H1 (cell line): Measurements from ENCODE around the gene TOMM22. TPM values are rescaled to one million over a fixed set of nuclear protein-coding genes. Genes with fewer than 3 reads are reported as not detected.

Experiments
- CTCF ChIA-PET: fragments of 300-600 bp; sonication (Branson Sonifier 250); formaldehyde crosslinking; loops from one replicate; lab custom pipeline; 2021; ENCODE audit not compliant: partially characterized antibody; lab: Charles Lee
- POLR2A ChIA-PET: fragments of 300-600 bp; sonication (Branson Sonifier 250); formaldehyde crosslinking; loops from one replicate; lab custom pipeline; 2021; ENCODE audit warnings: inconsistent platforms; ENCODE audit not compliant: partially characterized antibody; lab: Charles Lee
- DNase-seq, 2 experiments: peaks; one replicate each; pipeline versions ENCODE4 v3.0.0 to v3.0.0-alpha.2; 2010 to 2022; ENCODE audit warnings: low spot score in 2 of 2, low read depth in 1 of 2, mixed read lengths in 1 of 2
- FAIRE-seq: peaks from 2 replicates; lab custom pipeline; 2011; peaks lifted over from hg19 to GRCh38; lab: Jason Lieb, UNC
- H2AFZ ChIP-seq: 2 replicates; pipeline ENCODE4 v1.8.1; 2012; ENCODE audit warnings: low read length, inconsistent platforms
- H2AK5ac ChIP-seq: 2 replicates; pipeline ENCODE4 v1.6.1; 2013; ENCODE audit warnings: low read depth, low read length
- H2BK120ac ChIP-seq: replicated peaks from 2 replicates; pipeline ENCODE3; 2013; ENCODE audit warnings: low read depth, low read length, inconsistent platforms
- H2BK12ac ChIP-seq: 2 replicates; pipeline ENCODE4 v1.6.1; 2013; ENCODE audit warnings: low read depth, low read length
- H2BK15ac ChIP-seq: 2 replicates; pipeline ENCODE4 v1.6.1; 2013; ENCODE audit warnings: low read length
- H2BK20ac ChIP-seq: 2 replicates; pipeline ENCODE4 v1.6.1; 2013; ENCODE audit warnings: low read length
- H2BK5ac ChIP-seq: 2 replicates; pipeline ENCODE4 v1.6.1; 2013; ENCODE audit warnings: low read depth, low read length
- H3K14ac ChIP-seq: 2 replicates; pipeline ENCODE4 v1.6.1; 2013; ENCODE audit warnings: inconsistent platforms; ENCODE audit not compliant: insufficient read length
- H3K18ac ChIP-seq: 2 replicates; pipeline ENCODE4 v1.6.1; 2013; ENCODE audit warnings: low read length; ENCODE audit errors: extremely low read depth
- H3K23ac ChIP-seq: 2 replicates; pipeline ENCODE4 v1.6.1; 2013; ENCODE audit warnings: inconsistent platforms; ENCODE audit not compliant: insufficient read length
- H3K23me2 ChIP-seq: 2 replicates; pipeline ENCODE4 v1.6.1; 2013; ENCODE audit warnings: low read depth, low read length
- H3K27ac ChIP-seq: 2 replicates; pipeline ENCODE4 v1.6.1; 2011; ENCODE audit warnings: low read depth, low read length, inconsistent platforms
- H3K27me3 ChIP-seq, 4 experiments: replicated peaks in 1 of 4; 1 replicate in 1 of 4; 2 replicates in 3 of 4; pipeline versions ENCODE4 v1.6.1 to v1.8.1; 2011 to 2013; ENCODE audit warnings: low read length in 3 of 4, mild to moderate bottlenecking in 3 of 4, inconsistent platforms in 2 of 4, mixed read lengths in 2 of 4, moderate library complexity in 1 of 4; ENCODE audit not compliant: control insufficient read depth in 3 of 4, insufficient read depth in 3 of 4; ENCODE audit errors: extremely low read depth in 1 of 4
- H3K36me3 ChIP-seq, 4 experiments: 2 replicates each; pipeline versions ENCODE4 v1.6.1 to v1.8.1; 2011 to 2013; ENCODE audit warnings: mild to moderate bottlenecking in 4 of 4, low read length in 3 of 4, moderate library complexity in 2 of 4, control low read depth in 1 of 4, inconsistent platforms in 1 of 4; ENCODE audit not compliant: insufficient read depth in 4 of 4, control insufficient read depth in 2 of 4
- H3K4ac ChIP-seq: replicated peaks from 2 replicates; pipeline ENCODE3; 2013; ENCODE audit warnings: low read length, low read depth, mixed read lengths, inconsistent platforms; ENCODE audit not compliant: insufficient read length
- H3K4me1 ChIP-seq, 4 experiments: replicated peaks in 1 of 4; 1 replicate in 1 of 4; 2 replicates in 3 of 4; pipeline versions ENCODE4 v1.6.1 to v1.8.1; 2011 to 2013; ENCODE audit warnings: low read length in 3 of 4, inconsistent platforms in 2 of 4, mixed read lengths in 1 of 4; ENCODE audit not compliant: insufficient read depth in 4 of 4, control insufficient read depth in 3 of 4
- H3K4me2 ChIP-seq, 2 experiments: 2 replicates each; pipeline versions ENCODE4 v1.6.1 to v1.8.1; 2011 to 2013; ENCODE audit warnings: low read depth in 2 of 2, low read length in 2 of 2, control low read depth in 1 of 2, inconsistent platforms in 1 of 2, mild to moderate bottlenecking in 1 of 2; ENCODE audit not compliant: insufficient read depth in 1 of 2
- H3K4me3 ChIP-seq, 4 experiments: fragments of 200-600, 300-600 bp in 1 of 4; sonication (generic), shearing (Covaris generic), sonication (Bioruptor Twin) in 1 of 4; 2 replicates each; pipeline versions ENCODE4 v1.5.1 to v1.8.1; 2011 to 2016; ENCODE audit warnings: low read length in 4 of 4, low read depth in 3 of 4, control low read depth in 2 of 4, inconsistent platforms in 2 of 4, mild to moderate bottlenecking in 2 of 4, mixed read lengths in 1 of 4, moderate library complexity in 1 of 4; ENCODE audit not compliant: insufficient read depth in 2 of 4; ENCODE audit errors: extremely low read depth in 1 of 4
- H3K56ac ChIP-seq: replicated peaks from 2 replicates; pipeline ENCODE3; 2013; ENCODE audit warnings: low read depth, mild to moderate bottlenecking, mixed read lengths, low read length, inconsistent platforms; ENCODE audit not compliant: insufficient read length
- H3K79me1 ChIP-seq: 2 replicates; pipeline ENCODE4 v1.6.1; 2013; ENCODE audit warnings: low read depth, low read length, control low read depth
- H3K79me2 ChIP-seq, 2 experiments: 2 replicates each; pipeline versions ENCODE4 v1.6.1 to v1.8.1; 2012 to 2013; ENCODE audit warnings: low read length in 2 of 2, mild to moderate bottlenecking in 2 of 2, inconsistent platforms in 1 of 2; ENCODE audit not compliant: insufficient read depth in 2 of 2, control insufficient read depth in 1 of 2
- H3K9ac ChIP-seq, 4 experiments: replicated peaks in 1 of 4; 1 replicate in 1 of 4; 2 replicates in 3 of 4; pipeline versions ENCODE4 v1.6.1 to v1.8.1; 2011 to 2013; ENCODE audit warnings: low read depth in 3 of 4, low read length in 3 of 4, control low read depth in 2 of 4, mild to moderate bottlenecking in 2 of 4, moderate library complexity in 2 of 4, inconsistent platforms in 1 of 4; ENCODE audit errors: extremely low read depth in 1 of 4
- H3K9me3 ChIP-seq, 2 experiments: 2 replicates each; pipeline versions ENCODE4 v1.6.1 to v1.8.1; 2012 to 2013; ENCODE audit warnings: mild to moderate bottlenecking in 2 of 2, moderate library complexity in 2 of 2, control low read depth in 1 of 2, inconsistent platforms in 1 of 2, low read depth in 1 of 2, low read length in 1 of 2, mixed read lengths in 1 of 2; ENCODE audit not compliant: insufficient read depth in 2 of 2
- H4K20me1 ChIP-seq, 2 experiments: replicated peaks in 1 of 2; 2 replicates each; pipeline versions ENCODE3 to v1.8.1; 2011 to 2013; ENCODE audit warnings: inconsistent platforms in 2 of 2, low read length in 2 of 2, mild to moderate bottlenecking in 1 of 2; ENCODE audit not compliant: insufficient read depth in 2 of 2, control insufficient read depth in 1 of 2
- H4K5ac ChIP-seq: 2 replicates; pipeline ENCODE4 v1.6.1; 2013; ENCODE audit warnings: low read length, low read depth, mixed read lengths, inconsistent platforms; ENCODE audit not compliant: insufficient read length
- H4K8ac ChIP-seq: 2 replicates; pipeline ENCODE4 v1.8.0; 2013; ENCODE audit warnings: mild to moderate bottlenecking, moderate library complexity, low read length, inconsistent platforms; ENCODE audit not compliant: insufficient read depth; ENCODE audit errors: extremely low read depth
- H4K91ac ChIP-seq: replicated peaks from 2 replicates; pipeline ENCODE3; 2013; ENCODE audit warnings: low read length, mixed read lengths, inconsistent platforms; ENCODE audit not compliant: insufficient read length
- CTCF ChIP-seq, 3 experiments: IDR thresholded peaks; 1 replicate in 2 of 3; 2 replicates in 1 of 3; pipeline versions ENCODE4 v1.5.1 to v1.6.1; 2011; ENCODE audit warnings: low read length in 3 of 3, mild to moderate bottlenecking in 3 of 3, inconsistent platforms in 2 of 3, low read depth in 1 of 3, moderate library complexity in 1 of 3; ENCODE audit not compliant: insufficient read depth in 1 of 3; ENCODE audit errors: control extremely low read depth in 1 of 3
- GABPA ChIP-seq: IDR thresholded peaks from 2 replicates; pipeline ENCODE4 v1.6.1; 2011; ENCODE audit warnings: mild to moderate bottlenecking, low read length, moderate library complexity, borderline replicate concordance; ENCODE audit not compliant: insufficient read depth
- JUND ChIP-seq: IDR thresholded peaks from 2 replicates; pipeline ENCODE4 v1.6.1; 2011; ENCODE audit warnings: mild to moderate bottlenecking, improper control_type of control experiment, low read length
- NRF1 ChIP-seq: IDR thresholded peaks from 2 replicates; pipeline ENCODE4 v1.6.1; 2011; ENCODE audit warnings: mild to moderate bottlenecking, low read depth, low read length, improper control_type of control experiment
- POLR2AphosphoS5 ChIP-seq: IDR thresholded peaks from 2 replicates; pipeline ENCODE4 v1.6.1; 2011; ENCODE audit warnings: low read depth, low read length
- RXRA ChIP-seq: IDR thresholded peaks from 2 replicates; pipeline ENCODE4 v1.6.1; 2011; ENCODE audit warnings: low read depth, mild to moderate bottlenecking, low read length, moderate library complexity; ENCODE audit not compliant: insufficient read depth
- SAP30 ChIP-seq: fragments of 300-600 bp; sonication (generic); IDR thresholded peaks from 2 replicates; pipeline ENCODE4 v1.7.1; 2012; ENCODE audit warnings: low read length, moderate library complexity, mild to moderate bottlenecking, inconsistent platforms; ENCODE audit not compliant: insufficient read depth, insufficient replicate concordance
- SP1 ChIP-seq: IDR thresholded peaks from 2 replicates; pipeline ENCODE4 v1.6.1; 2011; ENCODE audit warnings: low read depth, low read length
- SP4 ChIP-seq: IDR thresholded peaks from 2 replicates; pipeline ENCODE4 v1.6.1; 2012; ENCODE audit warnings: low read length, inconsistent platforms
- WGBS, 2 experiments: shearing (Covaris generic) in 1 of 2; methylation state at CpG; one replicate each; pipeline versions ENCODE4 v1.1.6 to v1.1.7; 2013 to 2015; ENCODE audit warnings: low lambda C conversion rate in 2 of 2, mixed read lengths in 2 of 2, inconsistent platforms in 1 of 2, low coverage in 1 of 2, missing lambda C conversion rate in 1 of 2; ENCODE audit not compliant: insufficient replicate concordance in 2 of 2, insufficient coverage in 1 of 2, insufficient read length in 1 of 2; ENCODE audit errors: extremely low coverage in 1 of 2, missing lambda C conversion rate in 1 of 2; 5-methylcytosine and 5-hydroxymethylcytosine counted together
- polyA plus RNA-seq, 7 experiments: library from polyadenylated mRNA; depleted of rRNA in 3 of 7; stranded (reverse) in 5 of 7; unstranded in 2 of 7; fragments of >200 nt in 5 of 7; fragments of 200-250 nt in 2 of 7; gene quantifications; 1 replicate in 5 of 7; 2 replicates in 1 of 7; 4 replicates in 1 of 7; pipeline versions ENCODE4 v1.2.1 to v1.2.3, GENCODE V29; 2011 to 2013; ENCODE audit warnings: missing spikeins in 2 of 7, mixed read lengths in 2 of 7
- total RNA-seq: library from RNA; stranded (reverse); fragmentation: NEBNext Ultra II Directional; extraction: Animal tissue kit (Norgen Biotek cat#: 25700); gene quantifications from 2 replicates; pipeline ENCODE4 v1.2.1, GENCODE V29; 2021

Gene TOMM22
- total and polyA plus RNA-seq, 2 of the 8 experiments (the other 6 are each of a cell fraction or from before 2014, with no cell fraction given), result 84.0 to 125 TPM

- Histone ChIP-seq H2BK20ac (no peak overlapping the region), H3K9ac (no peak overlapping the region), H3K23me2 (no peaks in the 10 kb centered on the region), H3K56ac (no peak overlapping the region), H4K8ac (no peak overlapping the region), H4K91ac (no peak overlapping the region), H2BK5ac (no peak overlapping the region), H3K14ac (no peak overlapping the region), H3K4me3 (no peak overlapping the region), H4K20me1 (no peaks in the 10 kb centered on the region)
- ChIA-PET POLR2A (no interaction called here), CTCF (no interaction called here)
- DNase-seq, result no peak
- 94% methylated on average over 6 of the region's 6 CpGs; no CpG with 5 or more reads in 1 of the 2 experiments for WGBS, 2 experiments
- no peak for TF ChIP-seq POLR2AphosphoS5
- no peak for TF ChIP-seq SP1
- TF ChIP-seq SP4, result no peak
- no peak for TF ChIP-seq NRF1
- TF ChIP-seq JUND, result no peak
- TF ChIP-seq RXRA, result no peak
- no peak for TF ChIP-seq CTCF (IDR thresholded peaks at IDR 0.05; ENCODE audit: control extremely low read depth in 1 of 3, insufficient read depth in 1 of 3, low read depth in 1 of 3, low read length in 3 of 3)
- no peak for TF ChIP-seq SAP30
- no peak for TF ChIP-seq GABPA
- TF ChIP-seq, all 59 proteins: peak for 0
- Histone ChIP-seq H3K36me3 (peaks cover 3 to 13% (median 4%) of the 10 kb centered on the region in 4 experiments; a peak in 6 of 8 replicates), H3K23ac (no peak overlapping the region), H3K27ac (no peak overlapping the region), H3K9me3 (no peaks in the 10 kb centered on the region), H4K5ac (no peak overlapping the region), H2AFZ (no peak overlapping the region), H3K18ac (no peak overlapping the region), H3K4ac (no peak overlapping the region), H3K4me2 (no peak overlapping the region), H3K27me3 (no peaks in the 10 kb centered on the region), H2BK15ac (no peak overlapping the region), H3K79me1 (no peaks in the 10 kb centered on the region), H2BK120ac (no peak overlapping the region), H2BK12ac (no peak overlapping the region), H2AK5ac (no peak overlapping the region), H3K4me1 (no peaks in the 10 kb centered on the region), H3K79me2 (no peaks in the 10 kb centered on the region)
- FAIRE-seq, result no peak
Measured at GRCh38 chr22:38645430-38645829, 36.3 kb upstream of the TOMM22 start.
